ENCODE measurements around the gene KCNIP4. TPM values are rescaled to one million over a fixed set of nuclear protein-coding genes. Genes with fewer than 3 reads are reported as not detected.

The KCNIP4 gene
- total RNA-seq, 1 donor from 2014 or later: 8.7 TPM

DNA sequence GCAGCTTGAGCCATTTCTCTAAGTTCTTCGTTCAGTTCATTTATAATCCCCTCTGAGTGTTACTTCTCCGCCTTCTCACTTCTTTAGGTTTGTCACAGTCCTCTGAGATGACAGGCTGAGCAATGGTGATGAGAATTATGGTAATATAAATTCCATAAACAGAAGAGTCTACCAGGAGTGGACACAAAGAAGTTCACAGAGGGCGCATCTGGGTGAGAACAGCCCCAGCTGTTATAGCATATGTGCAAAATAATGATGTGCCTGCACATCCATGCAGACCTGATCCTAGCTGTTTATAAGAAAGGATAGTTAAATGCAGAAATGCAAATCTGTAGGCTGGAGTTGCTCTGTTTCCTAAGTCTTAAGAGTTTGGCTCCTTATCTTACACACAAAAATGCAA lies 377.5 kb downstream of the KCNIP4 start:
- DNase-seq (ENCODE audit: low read depth): no peak

GRCh38 chr4:21569638-21570037 lies 378.9 kb downstream of the KCNIP4 start:
- DNase-seq (ENCODE audit: low read depth): no peak

GRCh38 chr4:21555083-21555482 lies 393.5 kb downstream of the KCNIP4 start:
- no peak for DNase-seq (ENCODE audit: low read depth)

DNA sequence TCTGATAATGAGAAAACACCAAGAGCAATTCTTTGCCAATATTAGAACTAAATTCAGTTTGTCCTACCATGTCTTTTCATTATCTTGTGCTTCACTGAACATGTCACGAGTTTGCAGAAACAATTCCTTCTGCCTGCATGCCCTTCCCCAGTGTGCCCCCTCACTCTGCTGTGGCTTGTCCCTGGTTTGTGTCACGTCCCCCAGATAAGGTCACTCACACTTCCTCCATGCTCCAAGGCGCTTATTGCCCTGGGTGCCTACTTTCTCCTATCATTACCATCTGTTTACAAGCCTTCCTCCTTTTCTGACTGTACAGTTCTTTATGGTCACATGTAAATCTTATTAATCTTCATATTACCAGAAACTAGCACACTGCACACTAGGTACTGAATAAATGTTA lies 394.1 kb downstream of the KCNIP4 start:
- no peak for DNase-seq (ENCODE audit: low read depth)

GRCh38 chr4:21554066-21554465 lies 394.5 kb downstream of the KCNIP4 start:
- DNase-seq (ENCODE audit: low read depth): no peak

DNA sequence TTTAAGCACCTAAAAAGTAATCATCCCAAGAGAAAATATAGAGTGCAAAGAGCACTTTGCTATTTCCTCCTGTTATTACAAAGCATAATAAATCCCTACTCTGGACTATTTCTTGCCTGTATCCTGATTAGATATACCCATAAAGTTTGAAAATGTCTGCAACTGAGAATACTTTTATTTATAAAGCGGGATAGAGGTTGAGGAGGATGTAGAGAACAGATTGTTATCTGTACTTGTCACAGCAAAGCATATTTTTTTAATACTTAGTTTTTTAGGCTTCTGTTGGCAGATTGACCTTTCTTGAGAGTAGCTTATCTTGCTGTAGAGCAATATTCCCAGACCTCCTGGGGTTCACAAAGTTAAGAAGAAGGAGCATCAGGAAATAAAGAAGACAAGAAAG lies 396.1 kb downstream of the KCNIP4 start:
- no peak for DNase-seq (ENCODE audit: low read depth)

- peak; percentile 87 for DNase-seq (ENCODE audit: low read depth)
Measured at GRCh38 chr4:21544955-21545354, 403.6 kb downstream of the KCNIP4 start.

GRCh38 chr4:21544415-21544814 lies 404.2 kb downstream of the KCNIP4 start:
- peak; percentile 87 for DNase-seq (ENCODE audit: low read depth)

DNA sequence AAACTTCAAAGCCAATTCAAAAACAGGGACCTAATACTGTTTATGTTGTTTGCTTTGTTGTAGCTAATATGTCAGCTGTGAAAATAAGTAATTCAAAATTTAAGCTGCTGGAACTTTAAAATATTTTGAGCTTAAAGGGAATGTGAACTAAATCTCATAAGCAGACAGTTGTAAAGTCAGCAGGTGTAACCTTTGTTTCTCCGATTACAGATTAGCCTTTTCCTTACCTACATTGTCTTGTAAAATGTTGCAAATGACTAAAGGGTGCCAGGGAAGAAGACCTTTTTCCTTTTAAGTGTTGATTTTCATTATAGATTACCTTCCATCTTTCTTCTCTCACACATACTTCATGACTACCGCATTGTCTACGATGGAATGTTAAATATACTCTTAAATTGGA lies 405.1 kb downstream of the KCNIP4 start:
- no peak for DNase-seq (ENCODE audit: low read depth)

DNA sequence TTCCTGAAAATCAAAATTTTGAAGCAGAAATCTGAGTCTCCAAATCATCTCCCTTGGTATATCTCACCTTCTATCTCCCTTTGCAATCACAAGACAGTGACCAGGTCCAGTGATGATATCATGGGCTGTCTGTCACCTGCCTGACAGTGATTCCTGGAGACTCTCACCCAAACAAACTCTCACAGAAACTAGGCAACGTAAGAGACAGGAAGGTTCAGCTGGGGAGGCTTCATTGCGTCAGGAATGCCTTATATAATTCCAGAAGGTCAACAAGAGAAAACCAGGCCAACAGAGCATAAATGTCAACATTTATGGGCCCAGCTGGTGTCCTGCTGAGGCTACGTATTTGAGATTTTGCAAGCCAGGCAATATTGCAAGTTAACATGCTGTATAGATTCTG lies 412.7 kb downstream of the KCNIP4 start:
- no peak for DNase-seq (ENCODE audit: low read depth)

- DNase-seq (ENCODE audit: low read depth): no peak
Measured at GRCh38 chr4:21531048-21531447, 417.5 kb downstream of the KCNIP4 start.

DNA sequence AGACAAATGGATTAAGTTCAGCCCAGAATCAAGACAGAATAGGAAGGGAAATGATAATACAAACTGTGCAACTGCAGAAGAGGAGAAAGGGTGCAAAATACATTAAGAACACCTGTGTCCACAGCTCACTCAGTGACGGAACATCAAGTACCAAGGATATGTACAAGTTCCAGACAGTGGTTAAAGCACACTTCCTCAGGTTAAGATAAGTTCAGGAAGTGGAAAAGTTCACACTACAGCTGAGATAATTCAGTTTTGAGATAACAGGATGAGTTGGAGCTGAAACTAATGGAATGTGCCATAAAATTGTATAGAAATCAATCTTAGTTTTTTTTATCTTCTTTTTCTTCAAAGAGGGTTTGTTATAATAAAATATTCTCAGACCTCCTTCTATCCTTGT lies 419.4 kb downstream of the KCNIP4 start:
- DNase-seq (ENCODE audit: low read depth): no peak

GRCh38 chr4:21522296-21522695 lies 426.3 kb downstream of the KCNIP4 start:
- no peak for DNase-seq (ENCODE audit: low read depth)

- peak; percentile 92 for DNase-seq (ENCODE audit: low read depth)
Measured at GRCh38 chr4:21517126-21517859, 431.3 kb downstream of the KCNIP4 start.

GRCh38 chr4:21514022-21514694 lies 434.4 kb downstream of the KCNIP4 start:
- no peak for DNase-seq (ENCODE audit: low read depth)

DNA sequence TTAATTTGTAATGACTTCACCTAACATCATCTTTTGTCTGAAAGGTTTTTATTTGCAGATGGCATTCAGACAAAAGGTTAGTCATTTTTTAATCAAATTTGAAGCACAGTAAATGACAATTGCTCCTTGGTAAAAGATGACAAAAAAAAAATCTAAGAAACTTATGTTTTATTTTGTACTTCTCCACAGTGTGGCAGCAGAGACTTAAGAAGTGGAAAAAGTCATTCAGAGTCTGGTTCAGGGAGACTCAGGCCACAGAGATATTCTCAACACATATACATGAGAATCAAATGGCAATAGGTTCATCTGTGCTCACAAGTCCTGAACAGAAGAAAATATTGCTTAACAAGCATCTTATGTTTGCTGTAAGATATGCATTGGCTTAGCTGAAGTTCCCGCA lies 436.2 kb downstream of the KCNIP4 start:
- DNase-seq (ENCODE audit: low read depth): peak; percentile 60

DNA sequence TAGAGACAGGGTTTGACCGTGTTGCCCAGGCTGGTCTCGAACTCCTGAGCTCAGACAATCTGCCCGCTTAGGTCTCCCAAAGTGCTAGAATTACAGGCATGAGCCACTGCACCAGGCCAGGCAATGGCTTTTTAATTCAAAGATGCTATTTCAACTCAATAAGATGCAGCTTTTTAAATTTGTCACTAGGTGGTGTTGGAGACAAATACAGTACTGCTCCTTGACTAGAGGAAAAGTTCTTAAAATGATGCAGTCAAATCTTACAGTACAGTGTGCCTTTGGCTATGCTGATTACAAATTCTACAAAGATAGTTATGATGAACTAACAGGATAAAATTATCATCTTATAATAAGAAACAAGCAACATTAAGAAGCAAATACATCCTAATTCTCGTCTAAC lies 441.1 kb downstream of the KCNIP4 start:
- peak; percentile 40 for DNase-seq (ENCODE audit: low read depth)

DNA sequence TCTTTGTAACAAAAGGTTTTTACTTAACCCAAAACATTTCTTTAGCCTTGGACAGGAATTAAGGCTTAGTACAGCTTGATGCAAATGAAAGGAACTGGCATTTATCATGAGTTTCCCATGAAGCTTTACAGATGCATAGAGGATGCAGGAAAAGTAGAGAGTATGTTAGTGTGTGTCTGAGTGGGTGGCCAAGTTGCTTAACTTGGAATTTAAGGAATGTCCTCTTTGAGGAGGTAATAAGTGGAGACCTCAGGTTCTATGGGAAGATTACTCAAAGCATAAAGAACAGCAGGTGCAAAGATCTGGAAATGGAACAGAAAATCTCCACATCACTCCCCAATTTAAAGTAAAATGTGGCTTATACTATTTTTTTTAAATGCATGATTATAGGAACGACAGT lies 457.9 kb downstream of the KCNIP4 start:
- peak; percentile 54 for DNase-seq (ENCODE audit: low read depth)

DNA sequence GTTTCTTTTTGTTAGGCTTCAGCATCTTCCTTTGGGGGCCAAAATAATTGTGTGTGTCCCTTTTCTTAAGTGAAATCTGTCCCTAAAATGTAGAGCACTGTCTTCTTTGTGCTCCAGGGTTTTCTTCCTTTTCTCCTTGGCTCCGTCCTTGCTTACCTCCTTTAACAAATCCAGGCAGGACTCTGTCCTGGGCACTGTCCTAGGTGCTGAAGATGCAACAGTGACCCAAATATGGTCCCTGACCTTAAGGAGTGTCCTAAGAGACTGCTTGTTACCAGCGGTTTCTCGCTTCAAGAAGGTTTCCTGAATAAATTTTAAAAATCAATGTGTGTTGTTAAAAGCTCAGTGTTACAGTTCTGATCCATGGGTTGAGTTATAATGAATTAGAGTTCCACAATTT lies 471.8 kb downstream of the KCNIP4 start:
- DNase-seq (ENCODE audit: low read depth): peak; percentile 29

- DNase-seq (ENCODE audit: low read depth): no peak
Measured at GRCh38 chr4:21474195-21474594, 474.4 kb downstream of the KCNIP4 start.

GRCh38 chr4:21470535-21470934 lies 478.0 kb downstream of the KCNIP4 start:
- DNase-seq (ENCODE audit: low read depth): peak; percentile 94

GRCh38 chr4:21469438-21470300 lies 478.9 kb downstream of the KCNIP4 start:
- peak; percentile 46 for DNase-seq (ENCODE audit: low read depth)

DNA sequence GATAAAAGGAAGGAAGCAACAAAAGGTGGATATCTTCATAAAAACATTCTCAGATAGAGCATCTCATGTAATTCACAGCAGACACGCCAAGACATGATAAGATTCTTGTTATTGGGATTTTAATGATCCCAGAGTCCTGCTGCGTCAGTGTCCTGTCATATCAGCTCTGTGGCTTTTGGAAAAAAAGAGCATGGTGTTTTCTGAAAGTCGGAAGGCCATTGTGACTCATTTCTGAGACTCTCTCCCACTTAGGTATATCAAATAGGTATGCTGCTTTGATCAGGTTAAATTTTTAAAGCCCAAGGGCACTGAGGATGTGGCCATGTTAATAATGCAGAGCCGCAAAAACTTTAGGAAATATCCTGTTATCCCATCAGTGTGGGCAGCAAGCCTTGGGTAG lies 481.0 kb downstream of the KCNIP4 start:
- no peak for DNase-seq (ENCODE audit: low read depth)
